ENCODE measurements around the gene ELOVL5. TPM values are rescaled to one million over a fixed set of nuclear protein-coding genes. Genes with fewer than 3 reads are reported as not detected.
A peak's percentile ranks its signal among the peaks of the same experiment; 100 is the strongest.

ELOVL5 gene
- total and polyA plus RNA-seq, 2 experiments from 2014 or later: 83.3 to 180 TPM

- no peak for TF ChIP-seq STAT1 (IDR thresholded peaks at IDR 0.05; ENCODE audit: unreplicated experiment)
- TF ChIP-seq POLR2AphosphoS5 (IDR thresholded peaks at IDR 0.05; ENCODE audit: low read depth): no peak
- no peak for TF ChIP-seq ZNF331 (CRISPR knock-in tag; IDR thresholded peaks at IDR 0.05; ENCODE audit: low read depth)
- no peak for TF ChIP-seq NANOG (IDR thresholded peaks at IDR 0.05; ENCODE audit: borderline replicate concordance)
- TF ChIP-seq EZH2 (IDR thresholded peaks at IDR 0.05; ENCODE audit: low read depth, unreplicated experiment): no peak
- TF ChIP-seq REST (IDR thresholded peaks at IDR 0.05; ENCODE audit: unreplicated experiment): no peak
- no peak for TF ChIP-seq ZNF114 (CRISPR knock-in tag; IDR thresholded peaks at IDR 0.05)
These were observed 18.6 kb downstream of the ELOVL5 start (continued) for GRCh38 chr6:53330137-53330536.

GRCh38 chr6:53328375-53328774 is 20.4 kb downstream of the ELOVL5 start:
- H3K36me3 ChIP-seq (ENCODE audit: insufficient read depth): no peaks in the 10 kb centered on the region
- peaks cover 19% of the 10 kb centered on the region for H3K4me1 ChIP-seq (ENCODE audit: insufficient read depth)
- H3K9me2 ChIP-seq (ENCODE audit: insufficient read depth): no peaks in the 10 kb centered on the region
- DNase-seq (ENCODE audit: low spot score): no peak
- no peak overlapping the region for H3K4me3 ChIP-seq
- no peak for ATAC-seq
- no peak overlapping the region for H2AFZ ChIP-seq
- Mint-ChIP-seq H3K27me3 (ENCODE audit: insufficient read depth, low read depth, poor library complexity) (no peaks in the 10 kb centered on the region), H3K27ac (peak overlapping the region; percentile 57), H3K36me3 (ENCODE audit: low read depth) (no peaks in the 10 kb centered on the region), H3K4me3 (no peak overlapping the region), H3K9me3 (no peaks in the 10 kb centered on the region), H3K4me1 (peaks cover 44% of the 10 kb centered on the region)
- no peaks in the 10 kb centered on the region for H3K27me3 ChIP-seq (ENCODE audit: insufficient read depth)
- no peak overlapping the region for H3K27ac ChIP-seq (ENCODE audit: low read depth)
- H3F3A ChIP-seq (replicated peaks; ENCODE audit: low read depth): no peaks in the 10 kb centered on the region; the same call in 1 of the 2 replicates
- H3K4me2 ChIP-seq: no peak overlapping the region
- H3K79me2 ChIP-seq (replicated peaks; ENCODE audit: insufficient read depth): peaks cover 100% of the 10 kb centered on the region
- H4K20me1 ChIP-seq (replicated peaks; ENCODE audit: insufficient read depth): peaks cover 60% of the 10 kb centered on the region
- TF ChIP-seq ETS1 (IDR thresholded peaks at IDR 0.05): no peak
- no peak for TF ChIP-seq REST (IDR thresholded peaks at IDR 0.05; ENCODE audit: unreplicated experiment)
- TF ChIP-seq ZNF331 (CRISPR knock-in tag; IDR thresholded peaks at IDR 0.05; ENCODE audit: low read depth): no peak
- no peak for TF ChIP-seq ZNF462 (CRISPR knock-in tag; IDR thresholded peaks at IDR 0.05)
- TF ChIP-seq POLR2AphosphoS5 (IDR thresholded peaks at IDR 0.05; ENCODE audit: low read depth): no peak

Data from GM23338 (cell line).